ENCODE results near the gene CCDC121.

Gene CCDC121

DNA sequence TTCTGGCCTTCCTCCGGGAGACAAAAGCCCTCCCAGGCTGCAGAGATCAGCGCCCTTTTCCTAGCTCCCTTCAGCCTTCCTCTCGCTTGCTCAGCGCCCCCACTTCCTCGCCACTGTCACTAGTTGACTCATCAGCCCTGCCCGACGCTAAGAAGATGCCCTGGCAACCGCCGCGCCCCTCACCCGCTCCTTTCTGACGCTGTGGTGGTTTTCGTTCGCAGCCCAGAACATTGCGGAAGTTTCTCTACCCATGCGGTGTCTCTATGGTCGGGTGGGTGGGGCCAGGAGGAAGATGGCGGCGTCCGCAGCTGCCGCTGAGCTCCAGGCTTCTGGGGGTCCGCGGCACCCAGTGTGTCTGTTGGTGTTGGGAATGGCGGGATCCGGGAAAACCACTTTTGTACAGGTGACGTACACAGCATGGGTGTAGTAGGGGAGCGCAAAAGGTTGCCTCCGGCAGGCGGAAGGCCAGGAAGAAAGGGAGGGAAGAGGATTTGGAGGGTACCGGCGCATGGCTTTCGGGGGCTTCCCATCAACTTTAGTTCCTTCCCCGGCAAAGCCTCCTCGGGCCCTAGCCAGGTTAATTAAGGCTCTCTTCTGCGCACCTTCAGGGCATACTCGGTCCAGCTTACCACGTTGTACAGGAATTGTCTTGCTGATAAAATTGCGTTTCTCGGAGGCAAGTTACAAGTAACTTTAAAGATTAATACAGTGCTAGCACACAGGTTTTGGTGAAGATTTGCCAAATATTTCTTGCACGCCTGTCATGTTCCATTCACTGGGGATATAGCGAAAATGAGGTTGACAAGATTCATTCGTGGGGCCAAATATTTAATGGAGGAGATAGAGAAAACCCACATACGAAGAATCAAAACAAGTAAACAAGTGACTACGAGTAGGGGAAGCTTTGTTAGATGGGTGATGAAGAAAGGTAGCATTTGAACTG lies at the start of gene CCDC121, which contains the start of gene GPN1:
TSS of gene CCDC121 (minus strand) at position 246 of the 943 bp plus-strand sequence. CDS start 1,213 bp downstream, outside the sequence.
TSS of gene GPN1 (plus strand) at position 284 of the 943 bp plus-strand sequence. CDS start at position 293, 9 bp downstream.
- DNase-seq = peak; percentile 56 to 90

- no peak for DNase-seq
Measured at GRCh38 chr2:27672723-27673486, 44.1 kb upstream of the CCDC121 start.

- DNase-seq = no peak
Measured at GRCh38 chr2:27671235-27671634, 42.4 kb upstream of the CCDC121 start.

DNA sequence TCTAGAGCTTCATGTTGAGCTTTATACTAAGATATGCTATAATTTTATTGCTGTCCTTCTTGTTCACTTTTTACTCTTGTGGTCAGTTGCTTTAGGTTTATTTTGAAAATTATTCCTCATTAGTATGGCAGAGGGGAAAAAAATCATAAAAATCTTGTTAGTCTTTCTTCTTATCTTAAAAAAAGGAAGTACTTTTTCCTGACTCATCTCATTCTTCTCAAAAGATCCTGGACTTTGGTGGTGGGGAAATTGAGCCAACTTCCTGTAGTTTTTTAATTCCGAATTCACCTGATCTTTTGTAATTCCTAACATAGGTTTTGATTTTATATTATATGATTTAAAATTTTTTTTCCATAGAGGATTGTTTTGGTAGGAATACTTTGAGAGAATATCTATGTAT lies 38.6 kb upstream of the CCDC121 start:
- no peak for DNase-seq

GRCh38 chr2:27664622-27665363 lies 36.0 kb upstream of the CCDC121 start:
- DNase-seq = no peak

DNA sequence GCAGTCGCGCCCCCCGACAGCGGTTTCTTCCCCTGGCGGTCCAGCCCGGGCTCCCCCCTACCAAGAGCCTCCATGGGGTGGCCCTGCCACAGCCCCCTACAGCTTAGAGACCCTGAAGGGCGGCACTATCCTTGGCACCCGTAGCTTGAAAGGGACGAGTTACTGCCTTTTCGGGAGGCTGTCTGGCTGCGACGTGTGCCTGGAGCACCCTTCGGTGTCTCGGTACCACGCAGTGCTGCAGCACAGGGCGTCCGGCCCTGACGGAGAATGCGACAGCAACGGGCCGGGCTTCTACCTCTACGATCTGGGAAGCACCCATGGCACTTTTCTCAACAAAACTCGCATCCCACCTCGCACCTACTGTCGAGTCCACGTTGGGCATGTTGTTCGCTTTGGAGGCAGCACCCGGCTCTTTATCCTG lies 35.4 kb upstream of the CCDC121 start:
- peak in 1 of 2 experiments; percentile 33 for DNase-seq

DNA sequence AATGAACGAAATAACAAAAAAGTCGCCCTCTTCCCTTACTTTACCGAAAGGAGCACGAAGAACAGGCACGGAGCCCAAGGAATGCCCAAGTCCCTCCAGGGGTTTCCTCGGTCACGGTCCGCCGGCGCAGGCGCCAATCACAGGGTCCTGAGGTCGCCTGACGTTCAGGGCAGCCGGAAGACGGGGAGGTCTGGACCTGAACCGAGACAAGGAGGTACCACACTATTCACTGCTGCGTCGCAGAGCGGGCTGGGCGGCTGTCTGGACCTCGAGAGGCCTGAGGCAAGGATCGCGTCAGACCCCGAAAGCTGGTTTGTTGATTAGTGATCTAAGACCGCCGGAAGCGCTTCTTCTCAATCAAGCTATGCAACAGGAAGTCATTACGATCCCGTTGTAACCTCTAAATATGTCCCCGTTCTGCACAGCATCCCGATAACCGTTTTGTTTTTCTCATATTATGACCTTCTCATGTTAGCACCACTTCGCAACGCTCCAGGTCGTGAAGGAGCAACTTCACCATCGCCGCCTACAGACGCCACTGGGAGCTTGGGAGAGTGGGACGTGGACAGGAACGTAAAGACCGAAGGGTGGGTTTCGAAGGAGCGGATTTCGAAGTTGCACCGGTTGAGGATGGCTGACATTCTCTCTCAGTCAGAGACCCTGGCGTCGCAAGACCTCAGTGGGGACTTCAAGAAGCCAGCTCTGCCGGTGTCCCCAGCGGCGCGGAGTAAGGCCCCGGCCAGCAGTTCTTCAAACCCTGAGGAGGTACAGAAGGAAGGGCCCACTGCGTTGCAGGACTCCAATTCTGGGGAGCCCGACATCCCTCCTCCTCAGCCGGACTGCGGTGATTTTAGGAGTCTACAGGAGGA lies 34.7 kb upstream of the CCDC121 start, which contains the start of the genes SLC4A1AP and SUPT7L:
TSS of gene SLC4A1AP (plus strand) at position 605 of the 869 bp plus-strand sequence. CDS start at position 631, 26 bp downstream.
TSS of gene SUPT7L (minus strand) at position 330 of the 869 bp plus-strand sequence. CDS start 1,422 bp downstream, outside the sequence.
- DNase-seq = peak; percentile 80 to 88

DNA sequence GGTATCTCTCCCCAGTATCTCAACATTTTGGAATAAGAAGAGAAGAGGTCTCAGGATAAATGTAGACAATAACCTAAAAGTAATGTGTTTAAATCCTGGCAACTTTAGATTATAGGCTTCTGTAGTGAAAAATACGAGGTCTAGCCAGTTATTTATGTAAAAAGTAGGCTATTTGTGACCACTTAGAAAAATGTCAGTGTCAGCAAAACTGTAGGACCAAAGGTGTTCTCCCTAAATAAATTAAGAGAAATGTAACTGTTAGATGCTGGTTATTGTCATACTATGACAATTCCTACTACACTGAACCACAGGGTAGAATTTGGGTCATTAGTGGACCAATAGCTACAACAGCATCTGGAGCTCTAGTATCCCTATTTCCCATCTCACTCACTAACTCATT lies 32.6 kb upstream of the CCDC121 start:
- DNase-seq = no peak

DNA sequence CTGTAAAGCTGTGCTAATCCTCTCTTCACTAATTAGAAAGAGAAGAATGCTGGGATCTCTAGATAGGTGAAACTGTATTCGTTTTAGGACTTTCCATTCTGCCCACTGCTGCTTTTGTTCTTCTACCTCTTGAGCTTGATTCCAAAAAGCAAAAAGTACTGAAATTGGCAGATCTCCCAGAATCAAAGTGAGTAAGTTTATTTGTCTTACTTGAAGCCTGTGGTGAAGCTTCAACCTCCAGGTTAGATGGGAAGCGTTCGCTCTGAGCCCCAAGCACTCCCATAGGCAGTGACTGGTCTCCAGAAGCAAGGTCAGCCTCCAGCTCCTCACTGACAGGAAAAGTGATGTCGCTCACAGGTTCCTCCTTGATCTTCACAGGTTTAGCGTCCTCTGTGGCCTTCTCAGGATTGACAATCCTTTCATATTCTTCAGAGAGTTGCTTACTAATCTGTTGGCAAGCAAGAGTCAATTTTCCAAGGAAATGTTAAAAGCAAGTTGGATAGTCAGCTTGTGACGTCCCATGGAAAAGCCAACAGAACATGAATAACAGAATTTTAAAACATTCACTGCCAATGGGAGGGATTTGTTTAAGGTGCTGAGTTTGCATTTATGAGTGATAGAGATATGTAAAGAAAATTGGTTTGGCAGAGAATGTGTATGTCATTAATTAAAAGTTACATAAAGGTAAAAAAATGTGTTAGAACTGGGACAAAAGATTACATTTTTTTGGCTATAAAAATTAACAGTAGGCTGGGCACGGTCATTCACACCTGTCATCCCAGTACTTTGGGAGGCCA lies 26.5 kb upstream of the CCDC121 start:
- no peak for DNase-seq

GRCh38 chr2:27653397-27653796 lies 24.6 kb upstream of the CCDC121 start:
- no peak for DNase-seq

DNA sequence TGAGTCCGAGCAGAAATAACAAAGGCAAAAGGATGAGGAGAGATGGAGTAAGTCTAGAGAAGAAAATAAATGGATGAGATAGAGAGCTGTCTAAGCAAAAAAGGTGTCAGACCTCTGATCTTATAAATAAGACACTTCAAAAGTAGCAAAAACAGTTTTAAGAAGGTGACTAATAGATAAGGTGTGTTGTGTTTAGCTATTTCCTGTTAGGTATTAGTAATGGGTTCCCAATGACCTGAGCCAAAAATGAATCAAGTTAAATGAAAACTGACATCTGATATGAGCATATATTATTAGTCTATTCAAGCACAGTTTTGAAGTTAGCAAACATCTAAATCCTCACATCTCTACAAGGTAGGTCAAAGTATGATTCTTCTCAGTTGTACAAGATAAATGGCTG lies 24.0 kb upstream of the CCDC121 start:
- no peak for DNase-seq

DNA sequence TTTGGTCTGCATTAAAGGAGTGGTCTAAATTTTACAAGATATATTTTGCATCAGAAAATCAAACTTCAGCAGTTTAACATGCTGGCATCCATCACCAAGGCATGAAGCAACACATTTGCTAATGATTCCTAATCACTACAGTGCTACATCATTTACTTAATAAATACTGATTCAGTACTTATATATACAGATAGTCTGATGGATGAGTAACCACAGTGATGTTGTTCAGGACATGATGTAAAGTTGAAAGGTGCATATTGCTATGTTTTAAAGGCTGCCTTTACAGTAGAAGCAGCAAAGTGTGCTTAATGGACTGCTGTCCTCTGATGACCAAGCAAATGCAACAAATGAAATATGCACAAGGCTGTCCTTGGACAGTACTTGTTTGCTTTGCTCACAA lies 23.5 kb upstream of the CCDC121 start:
- DNase-seq = no peak

DNA sequence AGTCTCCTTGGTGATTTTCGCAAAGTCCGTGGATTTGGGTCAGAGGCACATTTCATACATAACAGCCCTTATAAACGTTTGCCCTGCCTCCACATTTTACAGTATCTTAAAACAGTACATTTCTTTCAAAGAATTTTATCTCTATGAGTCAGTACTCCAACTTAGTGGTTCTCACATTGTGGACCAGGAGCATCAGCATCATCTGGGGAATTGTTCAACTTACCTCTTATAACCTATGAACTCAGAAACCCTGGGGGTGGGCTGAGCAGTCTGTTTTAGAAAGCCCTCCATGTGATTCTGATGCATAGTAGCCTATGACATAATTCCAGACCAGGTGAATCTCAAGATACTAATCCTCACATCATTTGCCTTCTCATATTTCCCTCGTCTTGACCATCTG lies 22.2 kb upstream of the CCDC121 start:
- no peak for DNase-seq

- no peak for DNase-seq
Measured at GRCh38 chr2:27647737-27648136, 18.9 kb upstream of the CCDC121 start.

DNA sequence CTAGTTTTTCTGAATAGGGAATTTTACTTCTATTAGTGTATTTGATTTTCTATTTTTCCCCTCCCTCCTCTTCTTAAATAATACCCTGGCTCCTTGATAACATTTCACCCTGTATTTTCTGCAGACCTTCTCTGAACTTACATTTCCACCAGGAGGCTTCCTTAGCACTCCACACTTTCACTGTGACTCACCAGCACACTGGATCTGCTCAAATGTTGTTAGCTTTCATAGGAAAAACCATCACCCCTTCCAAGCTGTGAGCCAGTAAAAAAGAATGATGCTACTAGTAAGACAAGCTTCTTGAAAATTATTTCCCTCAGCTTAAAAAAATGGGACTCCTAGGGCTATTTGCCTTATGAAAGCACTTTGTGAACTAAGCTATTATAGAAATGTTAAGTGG lies 18.5 kb upstream of the CCDC121 start:
- DNase-seq = no peak

DNA sequence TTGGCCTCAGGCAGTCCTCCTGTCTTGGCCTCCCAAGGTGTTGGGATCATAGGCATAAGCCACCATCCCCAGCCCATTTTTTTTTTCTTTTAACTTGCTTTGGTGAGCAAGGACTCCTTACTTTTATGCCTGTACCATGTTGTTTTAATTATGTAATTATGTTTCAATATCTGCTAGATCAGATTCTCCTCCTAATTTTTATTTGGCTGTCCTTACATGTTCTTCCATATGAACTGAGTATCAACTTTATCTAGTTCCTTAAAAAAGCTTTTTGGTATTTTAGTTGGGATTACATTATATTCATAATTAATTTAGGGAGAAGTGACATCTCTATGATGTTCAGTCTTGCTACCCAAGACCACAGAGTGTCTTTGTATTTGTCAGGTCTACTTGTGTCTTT lies 16.4 kb upstream of the CCDC121 start:
- DNase-seq = no peak

- DNase-seq = no peak
Measured at GRCh38 chr2:27640722-27641245, 12.0 kb upstream of the CCDC121 start.

DNA sequence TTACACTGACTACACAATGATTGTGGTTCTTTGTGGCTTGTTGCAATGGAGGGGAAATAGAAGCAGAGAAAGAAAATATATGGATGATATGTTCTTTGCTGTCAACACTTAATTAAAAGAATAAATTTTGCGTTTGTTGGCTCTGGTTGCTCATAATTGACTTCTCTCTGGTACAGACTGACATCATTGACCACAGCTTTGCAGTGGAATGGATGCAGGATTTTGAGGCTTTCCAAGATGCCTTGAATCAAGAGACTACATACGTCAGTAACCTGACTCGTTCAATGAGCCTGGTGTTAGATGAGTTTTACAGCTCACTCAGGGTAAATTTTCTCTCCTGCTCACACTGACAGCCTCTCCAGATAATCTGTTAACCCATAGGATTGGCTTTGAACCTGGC lies 9.9 kb upstream of the CCDC121 start:
- DNase-seq = no peak

- no peak for DNase-seq
Measured at GRCh38 chr2:27638037-27638637, 9.3 kb upstream of the CCDC121 start.

GRCh38 chr2:27636766-27637165 lies 8.0 kb upstream of the CCDC121 start:
- DNase-seq = no peak

Measured in NCI-H526 (cell line).